ENCODE results near the gene DLGAP3. TPM values are rescaled to one million over a fixed set of nuclear protein-coding genes. Genes with fewer than 3 reads are reported as not detected.

Gene DLGAP3
- total RNA-seq, 4 donors from 2014 or later = 0.55 TPM; not detected in 3

DNA sequence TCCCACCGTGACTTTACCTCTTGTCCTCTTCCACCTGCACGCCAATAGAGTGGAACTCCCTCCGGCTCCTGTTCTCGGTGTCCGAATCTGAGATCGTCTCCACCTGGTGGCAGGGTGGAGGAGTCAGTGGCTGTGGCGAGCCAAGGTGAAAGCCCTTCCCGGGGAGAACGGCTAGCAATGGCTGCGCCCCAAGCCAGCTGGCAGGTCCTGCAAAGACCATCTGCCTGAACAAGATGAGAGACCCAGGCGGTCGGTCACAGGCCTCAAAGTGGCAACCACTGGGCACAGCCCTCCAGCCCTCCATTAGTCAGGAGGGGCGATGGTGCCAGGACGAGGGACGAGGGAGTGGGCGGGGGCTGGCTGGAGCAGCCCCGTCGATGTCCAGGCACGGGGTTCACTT lies 44.5 kb downstream of the DLGAP3 start:
- H3K27me3 ChIP-seq = peaks cover 35% of the 10 kb centered on the region
- no peaks in the 10 kb centered on the region for H3K9me3 ChIP-seq
- H3K27ac ChIP-seq = no peak overlapping the region
- no peak for TF ChIP-seq POLR2A (IDR thresholded peaks at IDR 0.05)
- no peak for TF ChIP-seq EP300 (IDR thresholded peaks at IDR 0.05)
- peaks cover 9% of the 10 kb centered on the region for H3K4me1 ChIP-seq
- no peaks in the 10 kb centered on the region for H3K36me3 ChIP-seq
- DNase-seq (ENCODE audit: low spot score in 2 of 2) = no peak
- WGBS = 54% methylated on average over 11 of the region's 19 CpGs
- H3K4me3 ChIP-seq = peak overlapping the region; percentile 23

DNA sequence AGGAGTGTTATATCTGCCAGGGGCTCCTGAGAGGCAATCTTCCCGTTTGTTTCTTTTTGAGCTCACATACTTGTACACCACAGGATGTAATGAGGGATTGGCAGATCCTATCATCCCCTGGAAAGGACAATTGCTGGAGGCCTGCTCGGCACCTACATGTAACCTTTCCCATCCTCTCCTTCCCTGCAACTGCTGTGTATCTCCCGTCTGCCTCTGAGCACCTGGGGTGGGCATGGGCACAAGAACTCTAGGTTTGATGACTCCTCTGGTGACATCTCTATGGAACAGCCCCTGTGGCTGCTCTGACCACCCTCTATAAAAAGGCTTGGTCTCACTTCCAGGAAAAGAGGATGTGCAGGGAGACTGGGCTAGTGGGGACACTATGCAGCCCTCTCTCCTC lies 44.9 kb downstream of the DLGAP3 start:
- 60% methylated on average over 3 of the region's 3 CpGs for WGBS
- no peak for TF ChIP-seq POLR2AphosphoS5 (IDR thresholded peaks at IDR 0.05)
- TF ChIP-seq, protein P1, sequence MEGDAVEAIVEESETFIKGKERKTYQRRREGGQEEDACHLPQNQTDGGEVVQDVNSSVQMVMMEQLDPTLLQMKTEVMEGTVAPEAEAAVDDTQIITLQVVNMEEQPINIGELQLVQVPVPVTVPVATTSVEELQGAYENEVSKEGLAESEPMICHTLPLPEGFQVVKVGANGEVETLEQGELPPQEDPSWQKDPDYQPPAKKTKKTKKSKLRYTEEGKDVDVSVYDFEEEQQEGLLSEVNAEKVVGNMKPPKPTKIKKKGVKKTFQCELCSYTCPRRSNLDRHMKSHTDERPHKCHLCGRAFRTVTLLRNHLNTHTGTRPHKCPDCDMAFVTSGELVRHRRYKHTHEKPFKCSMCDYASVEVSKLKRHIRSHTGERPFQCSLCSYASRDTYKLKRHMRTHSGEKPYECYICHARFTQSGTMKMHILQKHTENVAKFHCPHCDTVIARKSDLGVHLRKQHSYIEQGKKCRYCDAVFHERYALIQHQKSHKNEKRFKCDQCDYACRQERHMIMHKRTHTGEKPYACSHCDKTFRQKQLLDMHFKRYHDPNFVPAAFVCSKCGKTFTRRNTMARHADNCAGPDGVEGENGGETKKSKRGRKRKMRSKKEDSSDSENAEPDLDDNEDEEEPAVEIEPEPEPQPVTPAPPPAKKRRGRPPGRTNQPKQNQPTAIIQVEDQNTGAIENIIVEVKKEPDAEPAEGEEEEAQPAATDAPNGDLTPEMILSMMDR (IDR thresholded peaks at IDR 0.05) = no peak
- no peak for TF ChIP-seq EP300 (IDR thresholded peaks at IDR 0.05)
- TF ChIP-seq POLR2A (IDR thresholded peaks at IDR 0.05) = no peak
- Histone ChIP-seq H3K36me3 (no peaks in the 10 kb centered on the region), H3K9me3 (no peaks in the 10 kb centered on the region), H3K4me3 (no peak overlapping the region), H3K4me1 (peaks cover 9% of the 10 kb centered on the region), H3K27ac (no peak overlapping the region), H3K27me3 (peaks cover 37% of the 10 kb centered on the region)
- no peak for DNase-seq (ENCODE audit: low spot score in 2 of 2)

DNA sequence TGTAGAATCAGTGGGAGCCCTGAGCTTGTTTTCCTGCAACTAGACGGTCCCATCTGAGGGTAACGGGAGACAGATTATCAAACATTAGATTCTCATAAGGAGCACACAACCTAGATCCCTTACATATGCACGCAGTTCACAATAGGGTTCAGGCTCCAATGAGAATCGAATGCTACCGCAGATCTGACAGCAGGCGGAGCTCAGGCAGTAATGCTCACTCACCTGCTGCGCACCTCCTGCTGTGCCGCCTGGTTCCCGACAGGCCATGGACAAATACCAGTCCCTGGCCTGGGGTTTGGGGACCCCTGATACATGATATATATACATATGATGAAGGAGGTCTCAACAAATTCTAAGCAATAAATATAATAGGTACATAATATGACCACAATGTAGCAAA lies 50.2 kb downstream of the DLGAP3 start:
- TF ChIP-seq, protein P1 (IDR thresholded peaks at IDR 0.05) = no peak
- no peak overlapping the region for H3K27ac ChIP-seq
- no peaks in the 10 kb centered on the region for H3K36me3 ChIP-seq
- peaks cover 63% of the 10 kb centered on the region for H3K27me3 ChIP-seq
- H3K4me3 ChIP-seq = no peak overlapping the region
- H3K9me3 ChIP-seq = no peaks in the 10 kb centered on the region
- DNase-seq (ENCODE audit: low spot score in 2 of 2) = no peak
- no peaks in the 10 kb centered on the region for H3K4me1 ChIP-seq
- WGBS = 79% methylated on average over 9 of the region's 9 CpGs

DNA sequence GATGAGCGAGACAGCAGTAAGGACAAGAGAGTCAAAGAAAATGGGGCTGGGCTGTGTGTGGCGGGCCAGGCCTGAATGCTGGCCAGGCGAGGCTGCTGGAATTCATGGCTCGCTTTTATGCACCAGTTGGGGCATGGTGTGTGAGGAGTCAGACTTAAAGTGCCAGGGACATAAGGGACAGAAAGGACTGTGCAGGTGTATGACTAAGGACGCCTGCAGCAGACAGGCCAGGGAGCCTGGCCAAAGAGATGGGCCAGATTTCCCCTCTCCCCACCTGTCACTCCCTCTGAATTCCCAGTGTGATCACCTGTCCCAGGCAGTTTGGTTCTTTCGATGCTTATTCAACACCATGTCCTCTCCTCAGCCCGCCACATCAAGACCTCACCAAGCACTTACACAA lies 53.0 kb downstream of the DLGAP3 start:
- Histone ChIP-seq H3K36me3 (no peaks in the 10 kb centered on the region), H3K27ac (no peak overlapping the region), H3K4me3 (no peak overlapping the region), H3K4me1 (no peaks in the 10 kb centered on the region), H3K9me3 (no peaks in the 10 kb centered on the region), H3K27me3 (peaks cover 73% of the 10 kb centered on the region)
- no peak for DNase-seq (ENCODE audit: low spot score in 2 of 2)
- 71% methylated on average over 7 of the region's 7 CpGs for WGBS
- TF ChIP-seq, protein P1 (IDR thresholded peaks at IDR 0.05) = no peak
- TF ChIP-seq POLR2A (IDR thresholded peaks at IDR 0.05) = no peak
- TF ChIP-seq POLR2AphosphoS5 (IDR thresholded peaks at IDR 0.05) = no peak
- no peak for TF ChIP-seq EP300 (IDR thresholded peaks at IDR 0.05)

DNA sequence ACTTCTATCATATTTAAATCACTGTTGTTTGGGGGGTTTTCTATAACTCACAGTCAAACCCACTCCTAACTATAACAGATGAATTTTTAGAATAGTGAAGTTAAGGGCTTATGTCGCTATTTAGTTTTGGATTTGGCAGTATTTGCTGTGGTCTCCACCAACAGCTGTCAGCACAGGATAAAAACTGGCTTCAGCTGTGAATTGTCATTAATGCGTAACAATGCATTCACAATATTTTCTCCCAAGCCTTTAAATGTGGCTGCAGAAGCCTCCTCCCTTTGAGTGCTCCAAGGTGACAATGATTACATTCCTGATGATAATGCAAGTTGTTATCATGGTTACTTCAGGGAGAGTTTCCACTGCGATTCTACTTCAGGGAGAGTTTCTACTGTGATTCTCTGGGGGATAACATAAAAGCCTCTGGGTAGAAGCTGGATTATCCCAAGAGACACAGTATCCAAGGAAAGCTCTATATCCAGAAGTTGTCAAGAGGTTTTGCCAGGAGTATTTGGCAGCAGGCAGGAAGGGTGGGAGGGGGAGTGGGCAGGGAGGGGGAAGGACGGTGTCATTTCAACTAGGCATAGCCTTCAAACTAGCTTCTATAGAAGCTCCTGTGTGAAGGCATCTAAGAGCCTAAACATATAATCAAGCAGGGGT lies 55.0 kb downstream of the DLGAP3 start:
- TF ChIP-seq, protein P1 (IDR thresholded peaks at IDR 0.05) = no peak
- TF ChIP-seq EP300 (IDR thresholded peaks at IDR 0.05) (no peak), POLR2AphosphoS5 (IDR thresholded peaks at IDR 0.05) (no peak), POLR2A (IDR thresholded peaks at IDR 0.05) (no peak)
- Histone ChIP-seq H3K27ac (no peak overlapping the region), H3K4me1 (no peaks in the 10 kb centered on the region), H3K4me3 (no peak overlapping the region), H3K36me3 (no peaks in the 10 kb centered on the region), H3K27me3 (peaks cover 71% of the 10 kb centered on the region), H3K9me3 (no peaks in the 10 kb centered on the region)
- DNase-seq (ENCODE audit: low spot score in 2 of 2) = no peak
- WGBS = 65% methylated on average over 4 of the region's 4 CpGs

DNA sequence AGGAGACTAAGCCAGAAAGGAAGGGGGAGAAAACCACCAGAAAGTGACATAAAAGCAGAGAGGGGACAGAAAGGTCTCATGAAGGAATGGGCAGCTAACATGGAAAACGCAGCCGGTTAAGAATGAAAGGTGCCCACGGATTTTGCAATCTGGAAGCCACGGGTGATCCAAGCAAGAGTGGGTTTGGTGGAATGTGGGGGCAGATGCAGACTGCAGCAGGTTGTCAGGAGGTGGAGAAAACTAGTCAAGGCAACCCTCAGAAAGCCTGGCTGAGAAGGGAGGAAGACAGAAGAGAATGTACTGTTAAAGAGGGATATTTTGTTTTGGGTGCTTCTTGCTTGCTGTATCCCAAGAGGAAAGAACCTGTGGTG lies 57.3 kb downstream of the DLGAP3 start:
- no peak overlapping the region for H3K27ac ChIP-seq
- DNase-seq (ENCODE audit: low spot score in 2 of 2) = no peak
- H3K4me3 ChIP-seq = no peak overlapping the region
- TF ChIP-seq EP300 (IDR thresholded peaks at IDR 0.05) (no peak), POLR2A (IDR thresholded peaks at IDR 0.05) (no peak), POLR2AphosphoS5 (IDR thresholded peaks at IDR 0.05) (no peak)
- TF ChIP-seq, protein P1 (IDR thresholded peaks at IDR 0.05) = no peak
- WGBS = 87% methylated on average over 4 of the region's 4 CpGs
- H3K4me1 ChIP-seq = peaks cover under 1% of the 10 kb centered on the region
- H3K27me3 ChIP-seq = peaks cover 52% of the 10 kb centered on the region
- H3K9me3 ChIP-seq = no peaks in the 10 kb centered on the region
- no peaks in the 10 kb centered on the region for H3K36me3 ChIP-seq

All from suprapubic skin (tissue), 4 donors.